ENCODE results near the gene SNX5. TPM values are rescaled to one million over a fixed set of nuclear protein-coding genes. Genes with fewer than 3 reads are reported as not detected.

The SNX5 gene
- total and polyA plus RNA-seq, 2 of the 8 experiments (the other 6 are each of a cell fraction or from before 2014, with no cell fraction given) = 155 to 194 TPM

DNA sequence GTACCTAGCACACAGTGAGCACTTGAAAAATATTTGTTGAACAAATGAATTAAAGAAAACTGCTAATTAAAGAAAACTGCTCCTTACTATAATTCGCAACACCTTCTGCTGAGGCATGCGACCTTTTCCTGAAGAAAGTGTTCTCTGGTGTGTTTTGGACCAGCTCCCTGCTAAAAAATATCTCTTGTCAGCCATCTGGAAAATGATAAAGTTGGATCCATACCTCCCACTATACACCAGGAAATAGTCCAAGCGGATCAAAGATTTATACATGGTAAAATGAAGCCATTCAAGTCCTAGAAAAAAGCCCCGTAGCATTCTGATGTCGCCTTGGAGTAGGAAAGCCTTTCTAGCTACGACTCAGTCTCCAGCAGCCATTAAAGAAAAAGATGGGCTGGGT, 45.8 kb upstream of the SNX5 start (continued):
- TF ChIP-seq, protein P1, sequence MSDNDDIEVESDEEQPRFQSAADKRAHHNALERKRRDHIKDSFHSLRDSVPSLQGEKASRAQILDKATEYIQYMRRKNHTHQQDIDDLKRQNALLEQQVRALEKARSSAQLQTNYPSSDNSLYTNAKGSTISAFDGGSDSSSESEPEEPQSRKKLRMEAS (IDR thresholded peaks at IDR 0.05) = no peak
- TF ChIP-seq NRF1 (IDR thresholded peaks at IDR 0.05; ENCODE audit: low read depth, low read length) = no peak
- no peak for TF ChIP-seq SAP30 (IDR thresholded peaks at IDR 0.05; ENCODE audit: insufficient read depth, insufficient replicate concordance, low read length)
- TF ChIP-seq BACH1 (IDR thresholded peaks at IDR 0.05; ENCODE audit: low read length) = no peak
- no peak for TF ChIP-seq JUN (IDR thresholded peaks at IDR 0.05; ENCODE audit: low read depth, low read length)
- TF ChIP-seq SIX5 (IDR thresholded peaks at IDR 0.05; ENCODE audit: low read depth, low read length) = no peak
- TF ChIP-seq YY1 (IDR thresholded peaks at IDR 0.05; ENCODE audit: low read depth, low read length) = no peak
